ENCODE measurements around the gene ITPRIP.

- TF ChIP-seq CTCF (conservative IDR thresholded peaks at IDR 0.05 in 1 of 2, IDR thresholded peaks at IDR 0.05 in 1 of 2; ENCODE audit: extremely low read depth in 1 of 2, insufficient read depth in 1 of 2, low read depth in 1 of 2, low read length in 2 of 2), result no peak
- no peak for TF ChIP-seq EZH2 (IDR thresholded peaks at IDR 0.05; ENCODE audit: borderline replicate concordance, low read length)
These were observed 7.8 kb downstream of the ITPRIP start for GRCh38 chr10:104330168-104331110.

Measured in mammary epithelial cell (primary cell).